Posterior vena cava (tissue), 2 donors: Measurements from ENCODE around the gene NDUFV3. TPM values are rescaled to one million over a fixed set of nuclear protein-coding genes. Genes with fewer than 3 reads are reported as not detected.

Experiments used
- DNase-seq: peaks from one replicate; pipeline ENCODE4 v3.0.0-alpha.2; 2020; ENCODE audit warnings: low spot score
- intact Hi-C, 2 donors: fragments of 100-400 bp; cut with DNase I; formaldehyde crosslinking; loops; one replicate each; pipeline versions ENCODE4 v1.14.1 to v1.14.2; 2022 to 2023
- microRNA-seq, 2 donors: library from miRNA; unstranded; fragments of <30 nt; microRNA quantifications; one replicate each; pipeline ENCODE4 v1.2.0, GENCODE V29; 2020 to 2021; ENCODE audit warnings: borderline microRNAs expressed in 2 of 2
- total RNA-seq, 2 donors: library from RNA; stranded (reverse); fragmentation: NEBNext Ultra II Directional; extraction: Animal tissue kit (Norgen Biotek cat#: 25700); gene quantifications; one replicate each; pipeline ENCODE4 v1.2.1, GENCODE V29; 2021
- donor health status: DM: yes; HTN: yes; CAD: no.
- donor health status: DM: yes; HTN: yes; CAD: no.

The NDUFV3 gene
- total RNA-seq, 2 donors from 2014 or later, result 26.1 to 39.0 TPM

- intact Hi-C loops, result loop anchor here in 1 of 2 donors (10.0 kb wide), 1 partner anchor 795 kb away; no protein-coding TSS in a partner anchor
These were observed 66.6 kb downstream of the NDUFV3 start for GRCh38 chr21:42959728-42960127.

GRCh38 chr21:42962380-42963007 lies 69.4 kb downstream of the NDUFV3 start:
- no peak for DNase-seq
- intact Hi-C loops, result no loop called here

More at GRCh38 chr21:42959728-42960127, 66.6 kb downstream of the NDUFV3 start:
- no peak for DNase-seq

Small RNA genes lying within 50 kb of the gene (microRNA-seq; reads per million reads assigned to microRNA genes)
- gene MIR5692B, result 0 reads per million in 2 donors

Other genes with a start within 250 kb of the NDUFV3 start
- gene PDE9A, start 239.7 kb upstream of the NDUFV3 start, total RNA-seq, result 1 to 10 TPM; 4.0 to 5.6 TPM
- 10 to 100 TPM; 12.1 to 13.4 TPM for gene WDR4, start 13.8 kb upstream of the NDUFV3 start, total RNA-seq
- gene ERVH48-1, start 32.3 kb downstream of the NDUFV3 start, total RNA-seq, result not detected
- 10 to 100 TPM; 22.5 to 22.7 TPM for gene PKNOX1, start 81.3 kb downstream of the NDUFV3 start, total RNA-seq
- 1 to 10 TPM; 2.7 to 8.7 TPM for gene CBS, start 182.5 kb downstream of the NDUFV3 start, total RNA-seq
- 10 to 100 TPM; 18.8 to 24.7 TPM for gene U2AF1, start 214.3 kb downstream of the NDUFV3 start, total RNA-seq